ENCODE results near the gene PANX2.

PANX2 gene

DNA sequence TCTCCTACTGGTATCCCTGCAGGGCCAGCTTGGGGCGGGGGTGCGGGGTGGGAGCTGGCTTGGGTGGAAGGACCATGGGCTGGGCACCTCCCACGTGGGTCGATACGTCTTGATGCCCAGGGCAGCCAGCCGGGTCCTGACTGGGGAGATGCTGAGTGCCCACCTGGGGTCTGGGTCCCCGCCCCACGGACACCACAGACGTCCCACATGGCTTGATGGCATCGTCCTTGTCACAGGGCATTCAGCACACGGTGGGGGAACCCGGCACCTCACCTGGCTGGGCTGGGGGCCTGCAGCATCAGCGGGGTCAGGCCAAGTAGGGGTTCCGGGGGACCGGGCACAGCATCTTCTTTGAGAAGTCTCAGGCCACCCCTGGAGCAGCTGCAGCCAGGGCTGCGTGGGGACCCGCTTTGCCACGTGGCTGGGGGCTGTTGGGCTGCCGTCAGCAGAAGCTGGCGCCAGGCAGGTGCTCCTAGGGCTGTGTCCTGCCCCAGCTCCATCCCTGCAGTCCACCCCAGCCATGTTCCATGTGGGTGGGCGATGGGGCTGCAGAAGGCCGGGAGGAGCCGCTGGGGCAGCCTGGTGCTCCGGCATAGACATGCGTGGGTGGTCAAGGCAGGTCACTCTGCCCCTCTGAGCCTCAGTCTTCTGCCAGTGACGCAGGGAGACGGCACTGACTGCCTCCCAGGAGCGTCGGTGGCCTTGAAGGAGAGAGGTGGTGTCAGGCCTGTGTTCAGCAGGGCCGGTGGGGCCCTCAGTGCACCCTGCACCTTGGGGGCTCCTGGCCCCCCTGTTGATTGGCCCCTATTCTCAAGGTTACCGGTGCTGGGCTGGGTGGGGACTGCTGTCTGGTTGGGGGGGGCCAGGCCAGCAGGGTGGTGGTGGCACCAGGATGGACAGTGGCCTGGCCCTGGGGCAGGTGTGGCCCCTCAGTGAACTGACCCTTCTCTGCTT is 38.7 kb downstream of the PANX2 start:
- in situ Hi-C loops (cut with MboI; ENCODE audit: low sequenced_read_pairs): loop anchor here (25.0 kb wide), 2 partner anchors 272 to 447 kb away; no protein-coding TSS in a partner anchor

DNA sequence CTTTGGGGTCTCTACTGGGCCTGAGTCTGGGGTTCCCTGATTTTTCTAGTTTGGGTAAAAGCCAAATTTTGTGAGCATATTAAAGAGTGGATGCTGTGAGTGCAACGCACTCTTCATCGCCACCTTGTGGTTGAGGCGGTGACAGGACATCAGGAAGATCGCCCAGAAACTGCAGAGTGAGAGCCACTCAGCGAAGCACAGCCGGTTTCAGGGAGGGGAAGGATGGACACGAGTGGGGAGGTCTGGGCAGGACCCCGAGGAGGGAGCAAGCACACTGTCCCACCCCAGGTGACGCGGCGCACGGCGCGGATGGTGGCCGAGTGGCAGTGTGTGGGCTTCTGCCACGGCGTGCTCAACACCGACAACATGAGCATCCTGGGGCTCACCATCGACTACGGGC is 39.4 kb downstream of the PANX2 start:
- in situ Hi-C loops (cut with MboI; ENCODE audit: low sequenced_read_pairs): loop anchor here (25.0 kb wide), 2 partner anchors 273 to 448 kb away; no protein-coding TSS in a partner anchor

GRCh38 chr22:50210378-50211139 is 40.0 kb downstream of the PANX2 start:
- in situ Hi-C loops (cut with MboI; ENCODE audit: low sequenced_read_pairs): loop anchor here (25.0 kb wide), 2 partner anchors 273 to 448 kb away; no protein-coding TSS in a partner anchor

GRCh38 chr22:50211147-50211546 is 40.6 kb downstream of the PANX2 start:
- in situ Hi-C loops (cut with MboI; ENCODE audit: low sequenced_read_pairs): loop anchor here (25.0 kb wide), 2 partner anchors 274 to 449 kb away; no protein-coding TSS in a partner anchor

GRCh38 chr22:50213263-50213662 is 42.7 kb downstream of the PANX2 start:
- in situ Hi-C loops (cut with MboI; ENCODE audit: low sequenced_read_pairs): loop anchor here (25.0 kb wide), 2 partner anchors 276 to 451 kb away; no protein-coding TSS in a partner anchor

GRCh38 chr22:50215297-50216054 is 44.9 kb downstream of the PANX2 start:
- in situ Hi-C loops (cut with MboI; ENCODE audit: low sequenced_read_pairs): loop anchor here (25.0 kb wide), 2 partner anchors 278 to 453 kb away; no protein-coding TSS in a partner anchor

DNA sequence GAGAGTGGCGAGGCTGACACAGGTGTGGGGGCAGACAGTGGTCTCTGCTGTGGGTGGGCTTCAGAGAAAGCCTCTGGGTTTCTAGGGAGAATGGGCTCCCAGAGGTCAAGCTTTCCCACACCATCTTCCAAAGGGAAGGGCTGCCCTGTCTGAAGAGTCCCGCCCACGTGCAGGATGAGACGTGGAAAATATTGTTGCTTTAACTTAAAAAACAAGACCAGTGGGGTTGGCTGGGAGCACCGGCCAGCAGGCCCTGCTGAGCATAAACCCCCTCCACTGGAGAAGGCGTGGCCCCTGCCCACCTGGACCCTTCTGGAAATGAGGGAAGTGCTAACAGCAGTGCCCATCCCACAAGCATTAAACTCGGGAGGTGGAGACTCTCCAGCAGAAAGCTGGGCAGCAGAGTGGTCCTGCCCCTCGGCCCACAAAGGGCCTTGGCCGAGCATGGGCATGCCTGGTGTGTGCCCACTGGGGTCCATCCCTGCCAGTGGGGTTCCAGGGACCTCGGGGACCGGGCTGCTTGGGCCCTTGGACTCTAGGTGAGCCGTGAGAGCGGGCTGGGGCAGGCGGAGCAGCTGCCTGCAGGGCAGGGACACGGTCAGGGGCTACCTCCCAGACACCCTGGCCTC is 45.6 kb downstream of the PANX2 start:
- in situ Hi-C loops (cut with MboI; ENCODE audit: low sequenced_read_pairs): loop anchor here (25.0 kb wide), 2 partner anchors 279 to 454 kb away; no protein-coding TSS in a partner anchor

DNA sequence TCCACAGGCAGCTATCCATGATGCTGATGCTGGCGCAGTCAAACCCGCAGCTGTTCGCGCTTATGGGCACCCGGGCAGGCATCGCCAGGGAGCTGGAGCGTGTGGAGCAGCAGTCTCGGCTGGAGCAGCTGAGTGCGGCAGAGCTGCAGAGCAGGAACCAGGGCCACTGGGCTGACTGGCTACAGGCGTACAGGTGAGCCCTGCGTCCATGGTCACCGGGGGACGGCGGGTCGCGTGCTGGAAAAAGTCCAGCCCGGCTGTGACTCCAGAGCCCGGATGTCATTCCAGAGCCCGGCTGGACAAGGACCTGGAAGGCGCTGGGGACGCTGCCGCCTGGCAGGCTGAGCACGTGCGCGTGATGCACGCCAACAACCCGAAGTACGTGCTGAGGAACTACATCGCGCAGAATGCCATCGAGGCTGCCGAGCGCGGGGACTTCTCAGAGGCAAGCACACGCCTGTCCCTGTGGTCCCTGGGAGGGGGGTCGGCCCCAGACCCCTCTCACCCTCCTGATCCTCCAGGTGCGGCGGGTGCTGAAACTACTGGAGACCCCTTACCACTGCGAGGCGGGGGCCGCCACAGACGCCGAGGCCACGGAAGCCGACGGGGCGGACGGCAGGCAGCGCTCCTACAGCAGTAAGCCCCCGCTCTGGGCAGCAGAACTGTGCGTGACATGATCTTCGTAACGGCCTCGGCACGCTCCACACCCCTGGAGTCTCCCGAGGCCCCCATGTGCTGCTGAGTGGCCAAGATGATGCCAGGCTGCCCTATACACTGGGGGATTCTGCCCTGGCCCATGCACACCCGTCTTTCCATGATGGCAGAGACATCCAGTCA is 46.4 kb downstream of the PANX2 start:
- in situ Hi-C loops (cut with MboI; ENCODE audit: low sequenced_read_pairs): loop anchor here (25.0 kb wide), 2 partner anchors 280 to 455 kb away; no protein-coding TSS in a partner anchor

- in situ Hi-C loops (cut with MboI; ENCODE audit: low sequenced_read_pairs): loop anchor here (25.0 kb wide), 2 partner anchors 280 to 455 kb away; no protein-coding TSS in a partner anchor
Measured at GRCh38 chr22:50217543-50218152, 47.1 kb downstream of the PANX2 start.

GRCh38 chr22:50218153-50218995 is 47.8 kb downstream of the PANX2 start:
- in situ Hi-C loops (cut with MboI; ENCODE audit: low sequenced_read_pairs): loop anchor here (25.0 kb wide), 2 partner anchors 281 to 456 kb away; no protein-coding TSS in a partner anchor

- in situ Hi-C loops (cut with MboI; ENCODE audit: low sequenced_read_pairs): loop anchor here (25.0 kb wide), 2 partner anchors 282 to 457 kb away; no protein-coding TSS in a partner anchor
Measured at GRCh38 chr22:50218996-50219727, 48.6 kb downstream of the PANX2 start.

- in situ Hi-C loops (cut with MboI; ENCODE audit: low sequenced_read_pairs): loop anchor here (25.0 kb wide), 2 partner anchors 283 to 458 kb away; no protein-coding TSS in a partner anchor
Measured at GRCh38 chr22:50219800-50220602, 49.5 kb downstream of the PANX2 start.

DNA sequence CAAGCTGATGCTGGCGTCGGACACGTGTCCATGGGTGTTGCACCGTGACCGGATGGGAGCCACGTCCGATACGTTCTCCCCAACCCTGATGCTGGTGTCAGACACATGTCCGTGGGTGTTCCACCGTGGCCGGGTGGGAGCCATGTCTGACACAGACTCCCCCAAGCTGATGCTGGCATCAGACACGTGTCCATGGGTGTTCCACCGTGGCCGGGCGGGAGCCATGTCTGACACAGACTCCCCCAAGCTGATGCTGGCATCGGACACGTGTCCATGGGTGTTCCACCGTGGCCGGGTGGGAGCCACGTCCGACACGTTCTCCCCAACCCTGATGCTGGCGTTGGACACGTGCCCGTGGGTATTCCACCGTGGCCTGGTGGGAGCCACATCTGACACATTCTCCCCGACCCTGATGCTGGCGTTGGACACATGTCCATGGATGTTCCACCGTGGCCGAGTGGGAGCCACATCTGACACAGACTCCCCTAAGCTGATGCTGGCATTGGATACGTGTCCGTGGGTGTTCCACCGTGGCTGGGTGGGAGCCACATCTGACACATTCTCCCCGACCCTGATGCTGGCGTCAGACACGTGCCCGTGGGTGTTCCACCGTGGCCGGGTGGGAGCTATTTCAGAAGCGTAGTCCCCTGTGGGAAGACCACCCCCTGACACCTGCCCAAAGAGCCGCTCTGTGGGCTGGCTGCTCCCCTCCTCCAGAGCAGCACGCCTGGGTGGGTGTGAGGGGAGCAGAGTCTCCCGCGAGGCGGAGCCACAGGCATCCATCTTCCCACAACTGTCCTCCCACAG is 50.3 kb downstream of the PANX2 start:
- in situ Hi-C loops (cut with MboI; ENCODE audit: low sequenced_read_pairs): loop anchor here (25.0 kb wide), 2 partner anchors 284 to 459 kb away; no protein-coding TSS in a partner anchor

- in situ Hi-C loops (cut with MboI; ENCODE audit: low sequenced_read_pairs): loop anchor here (25.0 kb wide), 2 partner anchors 284 to 459 kb away; no protein-coding TSS in a partner anchor
Measured at GRCh38 chr22:50221410-50222300, 51.1 kb downstream of the PANX2 start.
